Cerebellar cortex (tissue), 1 donor: ENCODE measurements around the gene WNT9A.
A peak's percentile ranks its signal among the peaks of the same experiment; 100 is the strongest.
"Not testable (repeated sequence)": the region's sequence is repeated elsewhere in the genome, so short reads cannot be mapped to it uniquely, and the experiment has no call there.

Experiments
- DNase-seq: peaks from one replicate; pipeline ENCODE4 v3.0.0-alpha.2; 2015; ENCODE audit warnings: low spot score

WNT9A gene

GRCh38 chr1:227910511-227911153, 37.1 kb downstream of the WNT9A start:
- DNase-seq = no peak

- not testable (repeated sequence) for DNase-seq
Measured at GRCh38 chr1:227909923-227910328, 37.8 kb downstream of the WNT9A start.

GRCh38 chr1:227909188-227909587, 38.5 kb downstream of the WNT9A start:
- no peak for DNase-seq

GRCh38 chr1:227908359-227908758, 39.4 kb downstream of the WNT9A start:
- no peak for DNase-seq

GRCh38 chr1:227907439-227908015, 40.2 kb downstream of the WNT9A start:
- DNase-seq = no peak

- no peak for DNase-seq
Measured at GRCh38 chr1:227906550-227907071, 41.1 kb downstream of the WNT9A start.

DNA sequence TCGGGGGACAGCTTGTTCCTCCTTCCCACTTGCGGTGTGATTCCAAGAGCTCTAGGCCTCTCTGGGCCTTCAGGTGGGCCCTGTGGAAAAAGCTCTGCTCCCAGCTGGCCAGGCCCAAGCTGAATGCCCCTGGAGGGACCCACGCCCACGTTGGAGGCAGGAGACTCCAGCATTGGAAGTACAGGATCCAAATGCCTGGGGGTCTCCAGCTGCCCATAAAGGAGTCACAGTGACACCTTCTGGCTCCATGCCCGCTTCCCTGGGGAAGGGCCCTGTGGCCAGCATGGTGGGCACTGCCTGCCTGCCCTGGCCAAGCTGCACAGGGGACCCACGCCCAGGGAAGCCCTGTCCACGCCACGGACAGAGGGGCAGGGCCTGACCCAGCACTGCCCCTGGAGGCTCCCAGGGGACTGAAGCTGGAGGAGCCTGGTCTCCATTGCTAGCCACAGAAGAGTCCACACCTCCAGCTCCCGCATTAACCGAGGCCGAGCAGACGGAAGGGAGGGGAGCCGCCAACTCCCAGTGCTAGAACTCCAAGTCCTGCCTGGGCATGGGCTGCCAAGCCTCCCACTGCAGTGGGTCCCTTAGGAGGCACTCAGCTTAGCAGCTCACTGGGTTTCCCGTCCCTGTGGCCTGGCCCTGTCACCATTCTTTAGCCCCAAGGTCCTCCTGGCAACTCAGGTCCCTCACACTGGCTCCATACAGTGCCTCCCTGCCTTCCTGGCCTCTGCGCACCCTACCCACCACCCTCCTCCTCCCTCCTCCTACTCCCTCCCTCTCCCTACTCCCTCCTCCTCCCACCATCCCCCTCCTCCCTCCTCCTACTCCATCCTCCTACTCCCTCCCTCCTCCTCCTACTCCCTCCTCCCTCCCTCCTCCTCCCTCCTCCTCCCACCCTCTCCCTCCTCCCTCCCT, 41.9 kb downstream of the WNT9A start:
- no peak for DNase-seq

DNA sequence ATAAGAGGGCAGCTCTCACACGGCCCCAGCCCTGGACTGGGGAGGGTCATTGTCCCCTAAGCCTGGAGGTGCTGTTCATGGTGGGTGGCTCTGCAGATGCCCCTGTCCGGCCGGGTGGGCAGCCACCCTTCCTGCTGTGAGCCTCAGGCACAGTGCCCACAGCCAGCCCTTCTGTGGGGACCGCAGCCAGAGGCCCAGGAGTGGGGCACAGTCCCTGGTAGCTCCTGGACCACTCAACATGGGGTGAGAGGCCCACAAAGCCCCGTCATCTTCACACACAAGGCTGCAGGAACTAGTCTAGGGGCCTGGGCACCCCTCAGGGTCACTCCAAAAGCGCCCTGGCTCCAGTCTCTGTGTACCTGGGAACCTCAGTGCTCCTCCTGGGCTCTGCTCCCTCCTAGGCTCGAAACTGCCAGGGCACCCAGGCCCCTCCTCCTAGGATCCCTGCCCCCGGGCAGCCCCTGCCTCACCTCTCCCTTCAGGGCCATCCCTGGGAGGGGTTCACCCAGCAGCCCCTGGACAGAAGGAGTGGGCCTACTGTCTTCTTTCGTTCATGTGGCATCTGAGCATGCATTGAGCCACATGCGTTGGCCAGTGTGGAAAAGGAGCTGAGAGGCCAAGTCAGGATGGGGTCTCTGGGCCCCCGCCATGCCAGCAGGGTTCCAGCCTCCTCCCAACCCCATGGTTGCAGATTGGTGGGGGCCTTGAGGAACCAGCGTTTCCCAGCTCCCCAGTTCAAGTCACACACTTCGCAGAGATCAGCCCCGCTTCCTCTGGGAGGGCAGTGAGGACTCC, 43.0 kb downstream of the WNT9A start:
- no peak for DNase-seq

DNA sequence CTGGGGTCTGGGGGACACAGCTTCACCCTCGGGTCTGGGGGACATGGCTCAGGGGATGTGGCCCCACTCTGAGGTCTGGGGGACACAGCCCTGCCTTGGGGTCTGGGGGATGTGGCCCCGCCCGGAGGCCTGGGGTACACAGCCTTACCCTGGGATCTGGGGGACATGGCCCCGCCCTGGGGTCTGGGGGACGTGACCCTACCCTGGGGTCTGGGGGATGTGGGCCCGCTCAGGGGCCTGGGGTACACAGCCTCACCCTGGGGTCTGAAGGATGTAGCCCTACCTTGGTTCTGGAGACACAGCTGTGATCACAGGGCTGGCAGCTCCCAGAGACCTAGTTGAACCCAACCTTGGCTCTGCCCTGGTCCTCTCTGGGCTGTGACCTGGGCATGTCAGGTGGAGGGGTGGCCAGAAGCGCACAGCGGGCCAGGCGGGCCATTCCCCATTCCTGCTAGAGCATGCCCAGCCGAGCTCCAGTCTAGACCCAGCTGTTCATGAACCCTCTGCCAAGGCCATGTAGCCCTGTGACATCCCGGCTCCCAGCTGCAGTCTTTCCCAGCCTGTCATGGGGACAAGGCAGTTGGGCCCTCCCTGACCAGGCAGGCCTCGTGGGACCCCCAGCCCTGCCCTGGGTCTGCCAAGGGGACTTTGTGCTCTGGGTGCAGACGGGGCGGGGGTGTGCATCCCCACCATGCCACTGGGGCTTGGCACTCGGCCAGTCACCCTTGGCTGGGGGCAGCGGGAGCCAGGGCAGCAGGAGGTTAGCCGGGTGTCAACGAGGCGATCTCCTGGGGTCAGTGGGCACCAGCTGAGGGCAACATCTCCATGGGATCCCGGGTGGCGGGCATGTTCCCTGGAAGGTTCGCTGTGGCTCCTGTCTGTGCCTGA, 43.9 kb downstream of the WNT9A start:
- DNase-seq = no peak

- no peak for DNase-seq
Measured at GRCh38 chr1:227903061-227903521, 44.6 kb downstream of the WNT9A start.

GRCh38 chr1:227902641-227902990, 45.1 kb downstream of the WNT9A start:
- no peak for DNase-seq

DNA sequence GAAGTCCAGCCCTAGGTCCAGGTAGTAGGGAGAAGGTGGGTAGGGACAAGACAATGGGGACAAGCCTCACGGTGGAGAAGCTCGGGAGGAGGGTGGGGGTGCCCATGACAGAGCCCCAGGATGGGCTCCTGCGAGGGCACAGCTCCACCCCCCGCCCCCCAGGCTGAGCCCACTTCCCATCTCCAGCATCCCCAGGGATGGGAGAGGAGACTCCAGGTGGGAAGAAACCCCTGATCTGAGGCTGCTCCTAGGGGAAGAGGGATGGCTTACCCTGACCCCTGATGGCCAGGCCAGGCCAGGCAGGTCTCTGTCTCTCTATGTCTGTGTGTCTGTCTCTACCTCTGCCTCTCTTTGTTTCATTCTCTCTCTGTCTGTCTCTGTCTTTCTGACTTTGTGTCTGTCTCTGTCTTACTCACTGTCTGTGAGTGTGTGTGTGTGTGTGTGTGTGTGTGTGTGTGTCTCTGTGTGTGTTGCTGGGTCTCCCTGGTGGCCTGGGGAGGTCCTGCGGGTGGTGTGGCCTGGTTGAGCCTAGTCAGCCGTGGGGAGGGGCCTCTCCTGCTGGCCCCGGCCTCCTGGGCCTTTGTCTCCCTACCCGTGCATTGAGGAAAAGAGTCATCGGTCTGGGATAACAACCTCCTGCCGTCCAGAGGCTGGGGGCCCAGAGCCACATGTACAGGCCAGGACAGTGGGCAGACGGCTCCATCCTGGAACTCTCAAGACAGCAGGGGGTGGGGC, 45.7 kb downstream of the WNT9A start:
- DNase-seq = peak; percentile 31

GRCh38 chr1:227901239-227901905, 46.4 kb downstream of the WNT9A start:
- DNase-seq = no peak

DNA sequence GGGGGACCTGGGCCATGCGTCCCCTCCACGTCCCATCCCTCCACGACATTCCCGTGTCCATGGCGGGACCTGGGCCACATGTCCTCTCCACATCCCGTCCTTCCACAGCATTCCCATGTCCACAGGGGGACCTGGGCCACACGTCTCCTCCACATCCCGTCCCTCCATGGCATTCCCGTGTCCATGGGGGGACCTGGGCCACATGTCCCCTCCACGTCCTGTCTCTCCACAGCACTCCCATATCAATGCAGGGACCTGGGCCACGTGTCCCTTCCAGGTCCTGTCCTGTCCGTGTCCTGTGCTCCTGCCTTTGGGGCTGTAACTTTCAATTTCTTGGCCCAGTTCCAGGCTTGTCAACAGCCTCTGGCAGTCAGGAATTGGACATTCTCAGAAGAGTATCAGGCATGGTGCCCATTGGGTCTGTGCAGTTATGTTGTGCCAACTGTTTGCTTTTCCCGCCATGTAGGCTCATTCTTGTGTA, 47.1 kb downstream of the WNT9A start:
- DNase-seq = no peak

- no peak for DNase-seq
Measured at GRCh38 chr1:227899820-227900449, 47.8 kb downstream of the WNT9A start.

GRCh38 chr1:227899141-227899819, 48.5 kb downstream of the WNT9A start:
- no peak for DNase-seq

DNA sequence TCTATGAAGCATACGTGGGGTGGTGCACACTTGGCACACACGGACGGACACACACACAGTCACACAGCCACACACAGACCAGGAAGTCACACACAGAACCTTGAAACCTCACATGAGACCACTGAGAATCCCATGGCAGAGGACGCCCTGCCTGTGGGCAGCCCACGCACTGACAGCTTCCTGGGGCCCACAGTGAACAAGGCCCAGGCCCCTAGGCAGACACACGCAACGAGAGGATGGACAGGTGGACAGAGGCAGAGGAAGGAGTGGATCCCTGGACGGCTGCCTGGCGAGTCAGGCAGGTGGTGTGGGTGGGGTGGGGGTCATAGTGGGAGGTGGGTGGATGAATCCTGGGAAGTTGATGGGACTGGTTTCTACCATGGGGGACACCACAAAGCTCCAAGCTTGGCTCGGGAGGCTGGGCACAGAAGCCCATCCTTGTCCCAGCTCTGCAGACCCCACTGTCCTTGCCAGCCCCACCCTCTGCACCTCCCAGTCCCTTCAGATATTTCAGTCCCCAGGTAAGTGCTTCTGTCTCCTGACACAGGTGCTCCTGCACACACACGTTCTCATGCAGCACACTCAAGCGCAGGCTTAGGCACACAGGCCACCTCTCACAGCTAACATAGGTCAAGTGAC, 49.1 kb downstream of the WNT9A start:
- DNase-seq = no peak
